ENCODE results near the gene ANKDD1B.

The ANKDD1B gene

GRCh38 chr5:75706775-75707174 is 95.5 kb downstream of the ANKDD1B start:
- Histone ChIP-seq H3K4me1 (no peaks in the 10 kb centered on the region), H3K27ac (no peak overlapping the region), H3K4me2 (ENCODE audit: low read length) (no peak overlapping the region), H3K79me2 (no peaks in the 10 kb centered on the region), H3K27me3 (ENCODE audit: control insufficient read depth, insufficient read depth, low read length) (no peaks in the 10 kb centered on the region), H2AFZ (no peak overlapping the region), H3K36me3 (ENCODE audit: control insufficient read depth, insufficient read depth, low read length) (no peaks in the 10 kb centered on the region), H3K9ac (no peak overlapping the region), H3K4me3 (ENCODE audit: low read depth, low read length) (no peak overlapping the region), H3K9me3 (ENCODE audit: control insufficient read depth, low read length) (no peaks in the 10 kb centered on the region)
- TF ChIP-seq CTCF (IDR thresholded peaks at IDR 0.05) = no peak

GRCh38 chr5:75707911-75708509 is 96.8 kb downstream of the ANKDD1B start:
- H3K36me3 ChIP-seq (ENCODE audit: control insufficient read depth, insufficient read depth, low read length) = no peaks in the 10 kb centered on the region

GRCh38 chr5:75710637-75711036 is 99.4 kb downstream of the ANKDD1B start:
- no peaks in the 10 kb centered on the region for H3K27me3 ChIP-seq (ENCODE audit: control insufficient read depth, insufficient read depth, low read length)
- H3K9ac ChIP-seq = no peak overlapping the region
- no peak overlapping the region for H2AFZ ChIP-seq
- no peak overlapping the region for H3K4me2 ChIP-seq (ENCODE audit: low read length)
- no peak overlapping the region for H3K27ac ChIP-seq
- peaks cover 11% of the 10 kb centered on the region for H3K79me2 ChIP-seq
- H3K4me1 ChIP-seq = no peaks in the 10 kb centered on the region
- no peaks in the 10 kb centered on the region for H3K36me3 ChIP-seq (ENCODE audit: control insufficient read depth, insufficient read depth, low read length)
- no peak overlapping the region for H3K4me3 ChIP-seq (ENCODE audit: low read depth, low read length)
- no peaks in the 10 kb centered on the region for H3K9me3 ChIP-seq (ENCODE audit: control insufficient read depth, low read length)
- no peak for TF ChIP-seq CTCF (IDR thresholded peaks at IDR 0.05)

More at GRCh38 chr5:75707911-75708509, 96.8 kb downstream of the ANKDD1B start:
- Histone ChIP-seq H3K27me3 (ENCODE audit: control insufficient read depth, insufficient read depth, low read length) (no peaks in the 10 kb centered on the region), H3K4me2 (ENCODE audit: low read length) (no peak overlapping the region), H3K79me2 (no peaks in the 10 kb centered on the region), H3K9ac (no peak overlapping the region), H3K4me1 (no peaks in the 10 kb centered on the region), H3K9me3 (ENCODE audit: control insufficient read depth, low read length) (no peaks in the 10 kb centered on the region), H3K27ac (no peak overlapping the region), H3K4me3 (ENCODE audit: low read depth, low read length) (no peak overlapping the region), H2AFZ (no peak overlapping the region)
- TF ChIP-seq CTCF (IDR thresholded peaks at IDR 0.05) = no peak

GRCh38 chr5:75711151-75711550 is 99.9 kb downstream of the ANKDD1B start:
- Histone ChIP-seq H3K4me3 (ENCODE audit: low read depth, low read length) (no peak overlapping the region), H3K36me3 (ENCODE audit: control insufficient read depth, insufficient read depth, low read length) (no peaks in the 10 kb centered on the region), H3K27ac (no peak overlapping the region), H3K4me2 (ENCODE audit: low read length) (no peak overlapping the region), H3K79me2 (peaks cover 13% of the 10 kb centered on the region), H3K4me1 (no peaks in the 10 kb centered on the region), H3K9me3 (ENCODE audit: control insufficient read depth, low read length) (no peaks in the 10 kb centered on the region), H2AFZ (no peak overlapping the region), H3K9ac (no peak overlapping the region), H3K27me3 (ENCODE audit: control insufficient read depth, insufficient read depth, low read length) (no peaks in the 10 kb centered on the region)
- no peak for TF ChIP-seq CTCF (IDR thresholded peaks at IDR 0.05)

- H3K36me3 ChIP-seq (ENCODE audit: control insufficient read depth, insufficient read depth, low read length) = no peaks in the 10 kb centered on the region
- no peak for TF ChIP-seq CTCF (IDR thresholded peaks at IDR 0.05)
- no peak overlapping the region for H3K4me3 ChIP-seq (ENCODE audit: low read depth, low read length)
- no peak overlapping the region for H3K4me2 ChIP-seq (ENCODE audit: low read length)
- no peak overlapping the region for H2AFZ ChIP-seq
- H3K9ac ChIP-seq = no peak overlapping the region
- H3K27ac ChIP-seq = no peak overlapping the region
- no peaks in the 10 kb centered on the region for H3K4me1 ChIP-seq
- H3K9me3 ChIP-seq (ENCODE audit: control insufficient read depth, low read length) = no peaks in the 10 kb centered on the region
- H3K27me3 ChIP-seq (ENCODE audit: control insufficient read depth, insufficient read depth, low read length) = no peaks in the 10 kb centered on the region
- peaks cover 13% of the 10 kb centered on the region for H3K79me2 ChIP-seq
Measured at GRCh38 chr5:75712091-75712490, 100.8 kb downstream of the ANKDD1B start.

All from parathyroid adenoma (tissue), 2 donors.